Measurements from ENCODE around the gene FANCD2. TPM values are rescaled to one million over a fixed set of nuclear protein-coding genes. Genes with fewer than 3 reads are reported as not detected.
"Not testable (repeated sequence)": the region's sequence is repeated elsewhere in the genome, so short reads cannot be mapped to it uniquely, and the experiment has no call there.

Gene FANCD2
- total RNA-seq, 1 donor from 2014 or later, result 2.1 TPM

GRCh38 chr3:10047876-10048275, 21.6 kb downstream of the FANCD2 start:
- Histone ChIP-seq H3K36me3 (ENCODE audit: control insufficient read depth, insufficient read depth, low read length) (no peaks in the 10 kb centered on the region), H3K4me3 (ENCODE audit: low read depth, low read length) (no peak overlapping the region), H3K27me3 (ENCODE audit: control insufficient read depth, insufficient read depth, low read length) (no peaks in the 10 kb centered on the region)
- TF ChIP-seq CTCF (IDR thresholded peaks at IDR 0.05; ENCODE audit: insufficient read depth, low read length, severe bottlenecking), result no peak
- no peak for FAIRE-seq
- peak; percentile 10 for DNase-seq (ENCODE audit: low read depth)

GRCh38 chr3:10053054-10053453, 26.8 kb downstream of the FANCD2 start:
- not testable (repeated sequence) for FAIRE-seq; H3K4me3 ChIP-seq (ENCODE audit: low read depth, low read length); H3K36me3 ChIP-seq (ENCODE audit: control insufficient read depth, insufficient read depth, low read length); DNase-seq (ENCODE audit: low read depth); H3K27me3 ChIP-seq (ENCODE audit: control insufficient read depth, insufficient read depth, low read length)

GRCh38 chr3:10055097-10055496, 28.9 kb downstream of the FANCD2 start:
- TF ChIP-seq CTCF (IDR thresholded peaks at IDR 0.05; ENCODE audit: insufficient read depth, low read length, severe bottlenecking), result no peak
- no peaks in the 10 kb centered on the region for H3K36me3 ChIP-seq (ENCODE audit: control insufficient read depth, insufficient read depth, low read length)
- FAIRE-seq (no peak), DNase-seq (ENCODE audit: low read depth) (no peak)
- H3K4me3 ChIP-seq (ENCODE audit: low read depth, low read length), result no peak overlapping the region
- H3K27me3 ChIP-seq (ENCODE audit: control insufficient read depth, insufficient read depth, low read length), result no peaks in the 10 kb centered on the region

GRCh38 chr3:10070077-10070476, 43.8 kb downstream of the FANCD2 start:
- not testable (repeated sequence) for FAIRE-seq; H3K4me3 ChIP-seq (ENCODE audit: low read depth, low read length); H3K27me3 ChIP-seq (ENCODE audit: control insufficient read depth, insufficient read depth, low read length); DNase-seq (ENCODE audit: low read depth); H3K36me3 ChIP-seq (ENCODE audit: control insufficient read depth, insufficient read depth, low read length)

- no peaks in the 10 kb centered on the region for H3K27me3 ChIP-seq (ENCODE audit: control insufficient read depth, insufficient read depth, low read length)
- H3K36me3 ChIP-seq (ENCODE audit: control insufficient read depth, insufficient read depth, low read length), result peaks cover 2% of the 10 kb centered on the region
- no peak overlapping the region for H3K4me3 ChIP-seq (ENCODE audit: low read depth, low read length)
- no peak for FAIRE-seq
- DNase-seq (ENCODE audit: low read depth), result peak; percentile 65
- no peak for TF ChIP-seq CTCF (IDR thresholded peaks at IDR 0.05; ENCODE audit: insufficient read depth, low read length, severe bottlenecking)
These were observed 48.4 kb downstream of the FANCD2 start for GRCh38 chr3:10074666-10075065.

GRCh38 chr3:10081871-10082270, 55.6 kb downstream of the FANCD2 start:
- no peak for DNase-seq (ENCODE audit: low read depth)
- no peaks in the 10 kb centered on the region for H3K36me3 ChIP-seq (ENCODE audit: control insufficient read depth, insufficient read depth, low read length)
- H3K27me3 ChIP-seq (ENCODE audit: control insufficient read depth, insufficient read depth, low read length), result no peaks in the 10 kb centered on the region
- no peak for TF ChIP-seq CTCF (IDR thresholded peaks at IDR 0.05; ENCODE audit: insufficient read depth, low read length, severe bottlenecking)
- no peak for FAIRE-seq
- no peak overlapping the region for H3K4me3 ChIP-seq (ENCODE audit: low read depth, low read length)

GRCh38 chr3:10085738-10086137, 59.5 kb downstream of the FANCD2 start:
- Histone ChIP-seq H3K4me3 (ENCODE audit: low read depth, low read length) (no peak overlapping the region), H3K36me3 (ENCODE audit: control insufficient read depth, insufficient read depth, low read length) (no peaks in the 10 kb centered on the region), H3K27me3 (ENCODE audit: control insufficient read depth, insufficient read depth, low read length) (no peaks in the 10 kb centered on the region)
- FAIRE-seq, result no peak
- TF ChIP-seq CTCF (IDR thresholded peaks at IDR 0.05; ENCODE audit: insufficient read depth, low read length, severe bottlenecking), result no peak
- DNase-seq (ENCODE audit: low read depth), result peak; percentile 79

Data from bronchial epithelial cell (primary cell).